Fibroblast of pulmonary artery (primary cell): ENCODE data around the gene MOB3B.

Experiments used
- DNase-seq: peaks from one replicate; pipeline ENCODE4 v3.0.0-alpha.2; 2010; ENCODE audit warnings: low read depth
- H3K4me3 ChIP-seq: replicated peaks from 2 replicates; pipeline ENCODE4 v1.5.1; 2011; ENCODE audit warnings: low read depth, mild to moderate bottlenecking, control low read depth, low read length, moderate library complexity
- TF ChIP-seq, protein P1 (sequence below): IDR thresholded peaks from 2 replicates; pipeline ENCODE4 v1.5.1; 2011; ENCODE audit warnings: mild to moderate bottlenecking, control low read depth, low read length, inconsistent platforms; ENCODE audit errors: missing control alignments

MOB3B gene

GRCh38 chr9:27530915-27531755, 1.5 kb upstream of the MOB3B start:
- no peak overlapping the region for H3K4me3 ChIP-seq
- TF ChIP-seq, protein P1, sequence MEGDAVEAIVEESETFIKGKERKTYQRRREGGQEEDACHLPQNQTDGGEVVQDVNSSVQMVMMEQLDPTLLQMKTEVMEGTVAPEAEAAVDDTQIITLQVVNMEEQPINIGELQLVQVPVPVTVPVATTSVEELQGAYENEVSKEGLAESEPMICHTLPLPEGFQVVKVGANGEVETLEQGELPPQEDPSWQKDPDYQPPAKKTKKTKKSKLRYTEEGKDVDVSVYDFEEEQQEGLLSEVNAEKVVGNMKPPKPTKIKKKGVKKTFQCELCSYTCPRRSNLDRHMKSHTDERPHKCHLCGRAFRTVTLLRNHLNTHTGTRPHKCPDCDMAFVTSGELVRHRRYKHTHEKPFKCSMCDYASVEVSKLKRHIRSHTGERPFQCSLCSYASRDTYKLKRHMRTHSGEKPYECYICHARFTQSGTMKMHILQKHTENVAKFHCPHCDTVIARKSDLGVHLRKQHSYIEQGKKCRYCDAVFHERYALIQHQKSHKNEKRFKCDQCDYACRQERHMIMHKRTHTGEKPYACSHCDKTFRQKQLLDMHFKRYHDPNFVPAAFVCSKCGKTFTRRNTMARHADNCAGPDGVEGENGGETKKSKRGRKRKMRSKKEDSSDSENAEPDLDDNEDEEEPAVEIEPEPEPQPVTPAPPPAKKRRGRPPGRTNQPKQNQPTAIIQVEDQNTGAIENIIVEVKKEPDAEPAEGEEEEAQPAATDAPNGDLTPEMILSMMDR: no peak
- DNase-seq: no peak

DNA sequence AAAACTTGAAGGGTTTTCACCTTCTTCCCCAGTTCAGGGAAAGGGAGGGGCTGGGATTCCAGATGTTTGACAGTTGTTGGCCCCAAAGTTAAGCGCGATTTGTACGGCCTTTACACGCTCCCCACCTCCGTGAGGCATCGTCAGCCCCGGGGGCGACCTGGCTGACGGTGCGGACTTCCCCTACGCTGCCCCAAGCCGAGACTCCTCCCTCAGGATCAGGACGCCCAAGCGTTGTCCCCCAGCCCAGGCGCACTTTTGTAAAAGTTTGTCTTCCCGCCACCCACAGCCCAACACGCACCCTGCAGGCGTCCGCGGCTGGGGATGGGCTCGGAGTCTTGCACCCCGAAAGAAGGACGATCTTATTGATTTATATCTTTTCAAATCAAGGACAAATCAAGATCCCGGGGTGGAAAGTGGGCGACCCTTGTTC, 713 bp downstream of the MOB3B start:
- DNase-seq: peak; percentile 11
- TF ChIP-seq, protein P1: no peak
- peak overlapping the region; percentile 52 for H3K4me3 ChIP-seq

GRCh38 chr9:27528076-27528885, 1.3 kb downstream of the MOB3B start:
- H3K4me3 ChIP-seq: peak overlapping the region; percentile 52
- DNase-seq: peak; percentile 60
- TF ChIP-seq, protein P1: no peak

- DNase-seq: no peak
- TF ChIP-seq, protein P1: no peak
- H3K4me3 ChIP-seq: peak overlapping the region; percentile 52
Observed at GRCh38 chr9:27527702-27528075, 1.9 kb downstream of the MOB3B start.

- H3K4me3 ChIP-seq: no peak within 1 kb of the TSS
- DNase-seq: no peak
- TF ChIP-seq, protein P1: no peak
Observed at GRCh38 chr9:27524236-27524635, 5.4 kb downstream of the MOB3B start, which contains the start of gene IFNK. TSS of gene IFNK (plus strand) at chr9:27524290. CDS start at chr9:27524337, 47 bp downstream.

- DNase-seq: no peak
- no peak overlapping the region for H3K4me3 ChIP-seq
- TF ChIP-seq, protein P1: no peak
Observed at GRCh38 chr9:27523141-27523540, 6.5 kb downstream of the MOB3B start.
